Loucy (cell line): Measurements from ENCODE around the gene PGP.

Source experiments
- H2AFZ ChIP-seq: fragments of 200-600 bp; sonication (generic); 2 replicates; pipeline ENCODE4 v1.6.0; 2016; ENCODE audit warnings: antibody characterized with exemption, mild to moderate bottlenecking, low read length, moderate library complexity
- H3F3A ChIP-seq: fragments of 200-600 bp; 2 replicates; pipeline ENCODE4 v1.6.0; 2016; ENCODE audit warnings: antibody characterized with exemption, low read depth, mild to moderate bottlenecking
- H3K27me3 ChIP-seq: fragments of 200-600 bp; sonication (generic); 2 replicates; pipeline ENCODE4 v1.6.1; 2014; ENCODE audit warnings: low read length, mild to moderate bottlenecking; ENCODE audit not compliant: insufficient read depth, poor library complexity, severe bottlenecking
- H3K36me3 ChIP-seq: fragments of 200-600 bp; sonication (generic); 2 replicates; pipeline ENCODE4 v1.6.1; 2016; ENCODE audit warnings: low read length; ENCODE audit not compliant: insufficient read depth
- H3K4me1 ChIP-seq: fragments of 200-600 bp; sonication (generic); 2 replicates; pipeline ENCODE4 v1.5.1; 2014; ENCODE audit warnings: low read length, mild to moderate bottlenecking; ENCODE audit not compliant: insufficient read depth, poor library complexity, severe bottlenecking
- H3K4me2 ChIP-seq: fragments of 200-600 bp; sonication (generic); 2 replicates; pipeline ENCODE4 v1.6.0; 2014; ENCODE audit warnings: antibody characterized with exemption, low read length, low read depth, mild to moderate bottlenecking; ENCODE audit not compliant: poor library complexity, severe bottlenecking
- H3K4me3 ChIP-seq: fragments of 200-600 bp; sonication (generic); 2 replicates; pipeline ENCODE4 v1.5.1; 2014; ENCODE audit warnings: low read length, mild to moderate bottlenecking, mixed read lengths; ENCODE audit not compliant: poor library complexity, severe bottlenecking
- H3K79me2 ChIP-seq: fragments of 200-600 bp; sonication (generic); 2 replicates; pipeline ENCODE4 v1.6.1; 2014; ENCODE audit warnings: low read length; ENCODE audit not compliant: insufficient read depth
- H3K9ac ChIP-seq: fragments of 200-600 bp; sonication (generic); 2 replicates; pipeline ENCODE4 v1.6.0; 2014; ENCODE audit warnings: mild to moderate bottlenecking, low read depth, low read length, moderate library complexity; ENCODE audit not compliant: poor library complexity, severe bottlenecking
- H3K9me2 ChIP-seq: fragments of 200-600 bp; sonication (generic); replicated peaks from 2 replicates; pipeline ENCODE4 v1.6.1; 2016; ENCODE audit warnings: low read depth, low read length, mixed read lengths
- H3K9me3 ChIP-seq: fragments of 200-600 bp; sonication (generic); 2 replicates; pipeline ENCODE4 v1.6.1; 2014; ENCODE audit warnings: mild to moderate bottlenecking, antibody characterized with exemption, low read length, low read depth; ENCODE audit not compliant: insufficient read depth
- H4K20me1 ChIP-seq: fragments of 200-600 bp; sonication (generic); 2 replicates; pipeline ENCODE4 v1.6.0; 2014; ENCODE audit warnings: antibody characterized with exemption, low read length, mild to moderate bottlenecking; ENCODE audit not compliant: insufficient read depth, poor library complexity, severe bottlenecking
- EZH2phosphoT487 ChIP-seq: fragments of 200-600 bp; IDR thresholded peaks from 2 replicates; pipeline ENCODE4 v1.6.1; 2018; ENCODE audit warnings: antibody characterized with exemption, mild to moderate bottlenecking, moderate library complexity, borderline replicate concordance
- TF ChIP-seq, protein P1 (sequence below): fragments of 200-600 bp; sonication (generic); conservative IDR thresholded peaks from 2 replicates; pipeline ENCODE4 v1.5.1; 2014; ENCODE audit warnings: mild to moderate bottlenecking, antibody characterized with exemption, low read length

Gene PGP

DNA sequence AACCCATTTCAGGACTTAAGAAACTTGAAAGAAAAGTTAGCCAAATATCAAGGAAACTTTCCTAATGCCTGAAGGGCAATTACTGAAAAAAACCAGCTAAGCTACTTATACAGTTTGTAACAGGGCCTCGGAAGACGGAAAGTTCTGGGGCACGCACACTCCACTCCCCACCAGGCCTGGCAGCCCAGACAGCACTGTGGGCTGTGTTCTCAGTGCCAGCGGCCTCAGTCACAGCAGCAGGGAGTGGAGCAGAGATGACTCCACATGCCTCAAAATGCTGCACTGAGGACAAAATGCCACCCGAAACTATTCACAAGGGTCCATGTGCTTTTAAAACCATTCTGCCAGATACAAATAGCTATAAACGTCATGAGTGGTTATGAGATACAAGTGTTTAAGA, 43.1 kb upstream of the PGP start:
- Histone ChIP-seq H3K4me2 (no peak overlapping the region), H3K9me3 (no peaks in the 10 kb centered on the region), H3K9me2 (no peaks in the 10 kb centered on the region), H4K20me1 (no peaks in the 10 kb centered on the region), H3K4me1 (no peaks in the 10 kb centered on the region), H3K79me2 (peaks cover 35% of the 10 kb centered on the region; the same call in 1 of the 2 replicates), H2AFZ (no peak overlapping the region), H3K4me3 (no peak overlapping the region), H3K27me3 (no peaks in the 10 kb centered on the region), H3K9ac (no peak overlapping the region), H3K36me3 (peaks cover 61% of the 10 kb centered on the region; the same call in 1 of the 2 replicates), H3F3A (no peaks in the 10 kb centered on the region)
- TF ChIP-seq EZH2phosphoT487: no peak
- TF ChIP-seq, protein P1, sequence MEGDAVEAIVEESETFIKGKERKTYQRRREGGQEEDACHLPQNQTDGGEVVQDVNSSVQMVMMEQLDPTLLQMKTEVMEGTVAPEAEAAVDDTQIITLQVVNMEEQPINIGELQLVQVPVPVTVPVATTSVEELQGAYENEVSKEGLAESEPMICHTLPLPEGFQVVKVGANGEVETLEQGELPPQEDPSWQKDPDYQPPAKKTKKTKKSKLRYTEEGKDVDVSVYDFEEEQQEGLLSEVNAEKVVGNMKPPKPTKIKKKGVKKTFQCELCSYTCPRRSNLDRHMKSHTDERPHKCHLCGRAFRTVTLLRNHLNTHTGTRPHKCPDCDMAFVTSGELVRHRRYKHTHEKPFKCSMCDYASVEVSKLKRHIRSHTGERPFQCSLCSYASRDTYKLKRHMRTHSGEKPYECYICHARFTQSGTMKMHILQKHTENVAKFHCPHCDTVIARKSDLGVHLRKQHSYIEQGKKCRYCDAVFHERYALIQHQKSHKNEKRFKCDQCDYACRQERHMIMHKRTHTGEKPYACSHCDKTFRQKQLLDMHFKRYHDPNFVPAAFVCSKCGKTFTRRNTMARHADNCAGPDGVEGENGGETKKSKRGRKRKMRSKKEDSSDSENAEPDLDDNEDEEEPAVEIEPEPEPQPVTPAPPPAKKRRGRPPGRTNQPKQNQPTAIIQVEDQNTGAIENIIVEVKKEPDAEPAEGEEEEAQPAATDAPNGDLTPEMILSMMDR: no peak

DNA sequence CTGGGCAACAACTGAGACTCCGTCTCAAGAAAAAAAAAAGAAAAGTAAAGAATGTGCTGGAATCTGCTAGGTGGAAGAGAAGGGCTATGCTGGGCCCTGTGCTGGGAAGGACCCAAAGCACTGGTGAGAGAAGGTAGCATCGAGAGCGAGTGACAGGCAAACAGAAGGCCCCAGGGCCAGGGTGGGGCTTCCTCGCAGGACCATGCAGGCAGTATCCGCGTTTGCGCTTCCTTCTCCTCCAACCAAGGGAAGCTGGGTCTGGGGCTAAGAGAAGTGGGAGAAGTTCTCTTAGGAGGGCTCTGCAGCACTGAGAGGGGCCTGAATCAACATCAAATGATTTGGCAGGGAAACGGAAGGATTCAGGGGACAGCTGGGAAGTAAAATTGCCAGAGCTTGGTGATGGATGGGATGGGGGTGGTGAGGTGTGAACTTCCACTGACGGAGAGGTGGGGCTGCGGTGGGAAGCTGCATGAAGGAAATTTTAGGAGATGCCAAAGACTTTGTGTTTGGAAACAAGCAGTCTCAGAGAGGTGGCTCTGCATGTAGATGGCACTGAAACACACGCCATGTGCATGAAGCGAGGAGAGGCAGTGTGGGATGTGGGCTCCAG, 42.0 kb upstream of the PGP start:
- Histone ChIP-seq H3K27me3 (no peaks in the 10 kb centered on the region), H3K36me3 (peaks cover 50% of the 10 kb centered on the region; the same call in 1 of the 2 replicates), H3F3A (peaks cover 6% of the 10 kb centered on the region; the same call in 1 of the 2 replicates), H3K9me3 (no peaks in the 10 kb centered on the region), H3K79me2 (peaks cover 25% of the 10 kb centered on the region; the same call in 1 of the 2 replicates), H3K4me1 (no peaks in the 10 kb centered on the region), H3K4me2 (no peak overlapping the region), H3K4me3 (no peak overlapping the region), H4K20me1 (peaks cover 4% of the 10 kb centered on the region), H3K9me2 (no peaks in the 10 kb centered on the region), H2AFZ (no peak overlapping the region), H3K9ac (no peak overlapping the region)
- TF ChIP-seq EZH2phosphoT487: no peak
- TF ChIP-seq, protein P1: no peak

DNA sequence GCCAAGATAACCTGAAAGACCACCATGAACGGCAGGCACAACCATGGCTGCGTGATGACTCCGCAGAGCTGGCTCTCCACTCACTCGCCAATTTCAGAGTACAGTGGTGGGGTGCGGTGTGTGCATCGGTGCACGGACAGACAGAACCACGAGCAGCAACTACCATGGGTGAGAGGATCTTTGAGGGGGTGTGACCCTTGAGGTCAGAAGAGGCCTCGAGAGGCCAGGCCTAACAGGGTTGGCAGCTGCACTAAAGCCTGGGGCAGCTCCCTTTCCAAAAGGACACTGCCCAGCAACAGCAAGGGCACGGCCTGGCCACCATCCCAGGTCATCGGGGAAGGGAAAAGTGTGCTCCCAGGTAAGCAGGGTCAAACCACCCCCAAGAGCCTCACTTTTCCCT, 38.7 kb upstream of the PGP start:
- Histone ChIP-seq H3K4me2 (no peak overlapping the region), H3K9me2 (no peaks in the 10 kb centered on the region), H3F3A (peaks cover 6% of the 10 kb centered on the region; the same call in 1 of the 2 replicates), H4K20me1 (peaks cover 4% of the 10 kb centered on the region), H3K4me3 (no peak overlapping the region), H2AFZ (no peak overlapping the region), H3K27me3 (no peaks in the 10 kb centered on the region), H3K9ac (no peak overlapping the region), H3K9me3 (no peaks in the 10 kb centered on the region), H3K79me2 (peaks cover 19% of the 10 kb centered on the region; the same call in 1 of the 2 replicates), H3K4me1 (no peaks in the 10 kb centered on the region), H3K36me3 (peaks cover 36% of the 10 kb centered on the region; the same call in 1 of the 2 replicates)
- TF ChIP-seq EZH2phosphoT487: no peak
- TF ChIP-seq, protein P1: no peak
